T-helper 2 cell treated with Interferon-gamma antibody and Interleukin-4, amounts not matched to agents 100 ng/mL and 5 ng/mL, for 36 hours (primary cell): ENCODE results near the gene HS6ST1. TPM values are rescaled to one million over a fixed set of nuclear protein-coding genes. Genes with fewer than 3 reads are reported as not detected.

Experiments used
- intact Hi-C: fragments of 100-400 bp; cut with micrococcal nuclease; formaldehyde crosslinking; loops from one replicate; pipeline ENCODE4 v1.15.1; 2023
- total RNA-seq: library from RNA; stranded (reverse); gene quantifications from 2 replicates; pipeline ENCODE4 v1.2.3, GENCODE V29; 2022

Gene HS6ST1
- total RNA-seq, 1 donor from 2014 or later = 14.7 TPM

- intact Hi-C loops = no loop called here
Measured at GRCh38 chr2:128348701-128349100, 30.0 kb upstream of the HS6ST1 start.

- intact Hi-C loops = no loop called here
Measured at GRCh38 chr2:128347701-128348539, 29.3 kb upstream of the HS6ST1 start.

GRCh38 chr2:128347171-128347558 is 28.5 kb upstream of the HS6ST1 start:
- intact Hi-C loops = no loop called here

GRCh38 chr2:128346291-128347170 is 27.9 kb upstream of the HS6ST1 start:
- intact Hi-C loops = no loop called here

GRCh38 chr2:128345436-128346165 is 26.9 kb upstream of the HS6ST1 start:
- intact Hi-C loops = no loop called here

GRCh38 chr2:128344101-128344500 is 25.4 kb upstream of the HS6ST1 start:
- intact Hi-C loops = no loop called here

GRCh38 chr2:128343459-128343858 is 24.8 kb upstream of the HS6ST1 start:
- intact Hi-C loops = no loop called here

- intact Hi-C loops = no loop called here
Measured at GRCh38 chr2:128342550-128342949, 23.9 kb upstream of the HS6ST1 start.

- intact Hi-C loops = no loop called here
Measured at GRCh38 chr2:128341621-128342020, 23.0 kb upstream of the HS6ST1 start.

- intact Hi-C loops = no loop called here
Measured at GRCh38 chr2:128332091-128332634, 13.5 kb upstream of the HS6ST1 start.

GRCh38 chr2:128330583-128330982 is 11.9 kb upstream of the HS6ST1 start:
- intact Hi-C loops = no loop called here

- intact Hi-C loops = no loop called here
Measured at GRCh38 chr2:128329607-128330006, 10.9 kb upstream of the HS6ST1 start.

GRCh38 chr2:128327180-128327964 is 8.7 kb upstream of the HS6ST1 start:
- intact Hi-C loops = no loop called here

GRCh38 chr2:128326346-128326745 is 7.7 kb upstream of the HS6ST1 start:
- intact Hi-C loops = no loop called here

GRCh38 chr2:128325611-128326181 is 7.0 kb upstream of the HS6ST1 start:
- intact Hi-C loops = no loop called here

GRCh38 chr2:128324897-128325410 is 6.3 kb upstream of the HS6ST1 start:
- intact Hi-C loops = loop anchor here (5.0 kb wide), 1 partner anchor 412 kb away; no protein-coding TSS in a partner anchor

- intact Hi-C loops = loop anchor here (5.0 kb wide), 1 partner anchor 413 kb away; no protein-coding TSS in a partner anchor
Measured at GRCh38 chr2:128324008-128324896, 5.6 kb upstream of the HS6ST1 start.

GRCh38 chr2:128323555-128323931 is 4.9 kb upstream of the HS6ST1 start:
- intact Hi-C loops = loop anchor here (5.0 kb wide), 1 partner anchor 414 kb away; no protein-coding TSS in a partner anchor
